Mucosa of stomach (tissue), 1 donor: ENCODE data around the gene SLC2A4RG.
"Not testable (repeated sequence)": the region's sequence is repeated elsewhere in the genome, so short reads cannot be mapped to it uniquely, and the experiment has no call there.

Source experiments
- H3K27me3 ChIP-seq: one replicate; pipeline ENCODE4 v1.7.0; 2013; ENCODE audit warnings: mild to moderate bottlenecking, low read length; ENCODE audit not compliant: control insufficient read depth, insufficient read depth
- H3K36me3 ChIP-seq: one replicate; pipeline ENCODE4 v1.7.0; 2013; ENCODE audit warnings: low read length; ENCODE audit not compliant: control insufficient read depth, insufficient read depth
- H3K4me1 ChIP-seq: one replicate; pipeline ENCODE4 v1.7.0; 2013; ENCODE audit warnings: mild to moderate bottlenecking, low read length; ENCODE audit not compliant: control insufficient read depth, insufficient read depth
- H3K4me3 ChIP-seq: one replicate; pipeline ENCODE4 v1.7.0; 2013; ENCODE audit warnings: low read length
- H3K9ac ChIP-seq: one replicate; pipeline ENCODE4 v1.7.0; 2013; ENCODE audit warnings: mild to moderate bottlenecking, low read length, moderate library complexity
- H3K9me3 ChIP-seq: one replicate; pipeline ENCODE4 v1.7.0; 2013; ENCODE audit warnings: mild to moderate bottlenecking, low read length, moderate library complexity; ENCODE audit not compliant: control insufficient read depth
- donor health status: Pancreatic carcinoma.

SLC2A4RG gene

GRCh38 chr20:63773571-63774241 is 34.1 kb downstream of the SLC2A4RG start:
- Histone ChIP-seq H3K4me1 (no peaks in the 10 kb centered on the region), H3K9me3 (no peaks in the 10 kb centered on the region), H3K9ac (no peak overlapping the region), H3K27me3 (peaks cover 4% of the 10 kb centered on the region), H3K36me3 (no peaks in the 10 kb centered on the region), H3K4me3 (no peak overlapping the region)

- no peaks in the 10 kb centered on the region for H3K36me3 ChIP-seq
- no peak overlapping the region for H3K4me3 ChIP-seq
- no peaks in the 10 kb centered on the region for H3K4me1 ChIP-seq
- H3K9ac ChIP-seq, result no peak overlapping the region
- H3K9me3 ChIP-seq, result no peaks in the 10 kb centered on the region
- peaks cover 4% of the 10 kb centered on the region for H3K27me3 ChIP-seq
Measured at GRCh38 chr20:63774306-63774705, 34.7 kb downstream of the SLC2A4RG start.

- Histone ChIP-seq H3K9ac (no peak overlapping the region), H3K36me3 (no peaks in the 10 kb centered on the region), H3K27me3 (peaks cover 4% of the 10 kb centered on the region), H3K4me3 (no peak overlapping the region), H3K9me3 (no peaks in the 10 kb centered on the region), H3K4me1 (no peaks in the 10 kb centered on the region)
Measured at GRCh38 chr20:63775096-63775978, 35.8 kb downstream of the SLC2A4RG start.

- not testable (repeated sequence) for H3K4me1 ChIP-seq, H3K36me3 ChIP-seq, H3K9me3 ChIP-seq, H3K27me3 ChIP-seq, H3K9ac ChIP-seq, H3K4me3 ChIP-seq
Measured at GRCh38 chr20:63776875-63777274, 37.3 kb downstream of the SLC2A4RG start.

- H3K4me1 ChIP-seq, result no peaks in the 10 kb centered on the region
- no peaks in the 10 kb centered on the region for H3K9me3 ChIP-seq
- no peak overlapping the region for H3K9ac ChIP-seq
- H3K4me3 ChIP-seq, result no peak overlapping the region
- no peaks in the 10 kb centered on the region for H3K36me3 ChIP-seq
- H3K27me3 ChIP-seq, result peaks cover 4% of the 10 kb centered on the region
Measured at GRCh38 chr20:63777614-63778013, 38.0 kb downstream of the SLC2A4RG start.

- Histone ChIP-seq H3K27me3 (peaks cover 4% of the 10 kb centered on the region), H3K4me1 (no peaks in the 10 kb centered on the region)
Measured at GRCh38 chr20:63778034-63778752, 38.6 kb downstream of the SLC2A4RG start.

GRCh38 chr20:63778857-63779256 is 39.3 kb downstream of the SLC2A4RG start:
- Histone ChIP-seq H3K9ac (no peak overlapping the region), H3K4me1 (no peaks in the 10 kb centered on the region), H3K27me3 (peaks cover 4% of the 10 kb centered on the region), H3K36me3 (no peaks in the 10 kb centered on the region), H3K9me3 (no peaks in the 10 kb centered on the region), H3K4me3 (no peak overlapping the region)

More at GRCh38 chr20:63778034-63778752, 38.6 kb downstream of the SLC2A4RG start:
- Histone ChIP-seq H3K9ac (no peak overlapping the region), H3K36me3 (no peaks in the 10 kb centered on the region), H3K9me3 (no peaks in the 10 kb centered on the region), H3K4me3 (no peak overlapping the region)

GRCh38 chr20:63781181-63781580 is 41.6 kb downstream of the SLC2A4RG start:
- Histone ChIP-seq H3K9ac (no peak overlapping the region), H3K9me3 (no peaks in the 10 kb centered on the region), H3K27me3 (no peaks in the 10 kb centered on the region), H3K4me3 (no peak overlapping the region), H3K36me3 (no peaks in the 10 kb centered on the region), H3K4me1 (no peaks in the 10 kb centered on the region)

- H3K9me3 ChIP-seq, result no peaks in the 10 kb centered on the region
- H3K4me3 ChIP-seq, result no peak overlapping the region
- no peaks in the 10 kb centered on the region for H3K36me3 ChIP-seq
- no peaks in the 10 kb centered on the region for H3K27me3 ChIP-seq
- H3K4me1 ChIP-seq, result no peaks in the 10 kb centered on the region
- no peak overlapping the region for H3K9ac ChIP-seq
Measured at GRCh38 chr20:63782051-63782471, 42.5 kb downstream of the SLC2A4RG start.

GRCh38 chr20:63782521-63782971 is 43.0 kb downstream of the SLC2A4RG start:
- H3K4me3 ChIP-seq, result no peak overlapping the region
- no peaks in the 10 kb centered on the region for H3K4me1 ChIP-seq
- H3K9me3 ChIP-seq, result no peaks in the 10 kb centered on the region
- no peaks in the 10 kb centered on the region for H3K36me3 ChIP-seq
- H3K27me3 ChIP-seq, result no peaks in the 10 kb centered on the region
- H3K9ac ChIP-seq, result no peak overlapping the region

GRCh38 chr20:63783970-63784369 is 44.4 kb downstream of the SLC2A4RG start:
- H3K36me3 ChIP-seq, result no peaks in the 10 kb centered on the region
- no peak overlapping the region for H3K9ac ChIP-seq
- H3K4me1 ChIP-seq, result no peaks in the 10 kb centered on the region
- H3K9me3 ChIP-seq, result no peaks in the 10 kb centered on the region
- no peaks in the 10 kb centered on the region for H3K27me3 ChIP-seq
- no peak overlapping the region for H3K4me3 ChIP-seq

- Histone ChIP-seq H3K4me3 (no peak overlapping the region), H3K36me3 (no peaks in the 10 kb centered on the region), H3K27me3 (no peaks in the 10 kb centered on the region), H3K9ac (no peak overlapping the region), H3K9me3 (no peaks in the 10 kb centered on the region), H3K4me1 (no peaks in the 10 kb centered on the region)
Measured at GRCh38 chr20:63785691-63786131, 46.1 kb downstream of the SLC2A4RG start.
